Neural cell (in vitro differentiated cells): ENCODE data around the gene OSBPL2.

ENCODE experiments used
- EP300 ChIP-seq: fragments of 450-650 bp; conservative IDR thresholded peaks from 2 replicates; pipeline ENCODE4 v1.6.1; 2014; ENCODE audit warnings: antibody characterized with exemption, mild to moderate bottlenecking, moderate library complexity; ENCODE audit not compliant: poor library complexity, severe bottlenecking
- EZH2 ChIP-seq: fragments of 200-600, 300-800 bp; shearing (Covaris generic), sonication (generic); IDR thresholded peaks from 2 replicates; pipeline ENCODE4 v1.6.1; 2014; ENCODE audit warnings: antibody characterized with exemption, low read length, borderline replicate concordance, mild to moderate bottlenecking; ENCODE audit not compliant: insufficient read depth, poor library complexity, severe bottlenecking
- SMC3 ChIP-seq: fragments of 450-650 bp; conservative IDR thresholded peaks from 2 replicates; pipeline ENCODE4 v1.6.1; 2014; ENCODE audit warnings: antibody characterized with exemption, mild to moderate bottlenecking, moderate library complexity; ENCODE audit not compliant: poor library complexity
- TAF1 ChIP-seq: IDR thresholded peaks from 2 replicates; pipeline ENCODE4 v1.6.1; 2012; ENCODE audit warnings: low read depth
- TF ChIP-seq, protein P1 (sequence below): fragments of 450-650 bp; IDR thresholded peaks from 2 replicates; pipeline ENCODE4 v1.5.1; 2014; ENCODE audit warnings: antibody characterized with exemption, mild to moderate bottlenecking, moderate library complexity; ENCODE audit not compliant: poor library complexity, severe bottlenecking

DNA sequence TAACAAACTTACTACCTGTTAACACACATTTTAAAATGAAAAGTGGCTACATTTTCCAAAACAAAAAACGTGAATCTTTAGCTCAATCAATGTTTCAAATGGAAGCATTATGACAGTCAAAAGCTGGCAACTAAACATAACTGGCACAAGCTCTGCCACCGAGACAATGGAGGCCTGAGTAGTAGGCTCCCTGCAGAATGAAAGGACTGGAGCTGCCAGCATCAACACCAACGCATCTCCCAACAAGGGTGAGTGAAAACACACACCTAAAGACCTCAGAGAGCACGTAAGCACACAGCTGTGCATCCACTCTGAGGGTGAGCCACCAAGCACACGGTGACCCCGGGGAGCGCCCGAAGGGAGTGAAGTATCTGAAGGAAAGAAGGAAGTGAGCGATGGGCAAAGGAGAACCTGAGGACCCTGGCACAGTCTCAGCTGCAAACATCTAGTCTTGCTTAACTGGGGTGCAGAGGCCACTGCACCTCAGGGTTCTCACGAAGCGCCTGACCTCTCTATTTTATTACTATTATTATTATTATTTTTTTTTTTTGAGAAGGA, 62.9 kb downstream of the OSBPL2 start:
- TF ChIP-seq TAF1 = no peak
- TF ChIP-seq, protein P1, sequence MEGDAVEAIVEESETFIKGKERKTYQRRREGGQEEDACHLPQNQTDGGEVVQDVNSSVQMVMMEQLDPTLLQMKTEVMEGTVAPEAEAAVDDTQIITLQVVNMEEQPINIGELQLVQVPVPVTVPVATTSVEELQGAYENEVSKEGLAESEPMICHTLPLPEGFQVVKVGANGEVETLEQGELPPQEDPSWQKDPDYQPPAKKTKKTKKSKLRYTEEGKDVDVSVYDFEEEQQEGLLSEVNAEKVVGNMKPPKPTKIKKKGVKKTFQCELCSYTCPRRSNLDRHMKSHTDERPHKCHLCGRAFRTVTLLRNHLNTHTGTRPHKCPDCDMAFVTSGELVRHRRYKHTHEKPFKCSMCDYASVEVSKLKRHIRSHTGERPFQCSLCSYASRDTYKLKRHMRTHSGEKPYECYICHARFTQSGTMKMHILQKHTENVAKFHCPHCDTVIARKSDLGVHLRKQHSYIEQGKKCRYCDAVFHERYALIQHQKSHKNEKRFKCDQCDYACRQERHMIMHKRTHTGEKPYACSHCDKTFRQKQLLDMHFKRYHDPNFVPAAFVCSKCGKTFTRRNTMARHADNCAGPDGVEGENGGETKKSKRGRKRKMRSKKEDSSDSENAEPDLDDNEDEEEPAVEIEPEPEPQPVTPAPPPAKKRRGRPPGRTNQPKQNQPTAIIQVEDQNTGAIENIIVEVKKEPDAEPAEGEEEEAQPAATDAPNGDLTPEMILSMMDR = no peak
- TF ChIP-seq SMC3 = no peak
- no peak for TF ChIP-seq EZH2
- no peak for TF ChIP-seq EP300
